ENCODE results near the gene DRAP1. TPM values are rescaled to one million over a fixed set of nuclear protein-coding genes. Genes with fewer than 3 reads are reported as not detected.

The DRAP1 gene
- total RNA-seq, 6 experiments from 2014 or later, result 21.8 to 50.8 (median 32.6) TPM

- DNase-seq (no peak), ATAC-seq (no peak)
- H3K9me3 ChIP-seq, result no peaks in the 10 kb centered on the region
- H3K4me1 ChIP-seq, result peaks cover 0 to 7% (median 2%) of the 10 kb centered on the region in 4 donors
- no peak overlapping the region for H3K4me3 ChIP-seq
- H3K27me3 ChIP-seq, result no peaks in the 10 kb centered on the region
- peaks cover 0 to 11% (median 0%) of the 10 kb centered on the region in 4 donors for H3K36me3 ChIP-seq
- H3K27ac ChIP-seq, result no peak overlapping the region
- no CpG with 5 or more reads among the region's 13 CpGs for WGBS (ENCODE audit: insufficient coverage, low coverage, low lambda C conversion rate, missing lambda C conversion rate)
- no peak for TF ChIP-seq CTCF (IDR thresholded peaks at IDR 0.05)
- no peak for TF ChIP-seq POLR2A (IDR thresholded peaks at IDR 0.05)
- intact Hi-C loops (cut with DNase I), result loop anchor here (10.0 kb wide), 1 partner anchor 102 kb away; no protein-coding TSS in a partner anchor
These were observed 36.0 kb upstream of the DRAP1 start for GRCh38 chr11:65883058-65883761.

- Histone ChIP-seq H3K27me3 (no peaks in the 10 kb centered on the region), H3K9me3 (no peaks in the 10 kb centered on the region), H3K4me1 (peaks cover 0 to 10% (median 5%) of the 10 kb centered on the region in 4 donors), H3K36me3 (peaks cover 0 to 11% (median 0%) of the 10 kb centered on the region in 4 donors), H3K4me3 (no peak overlapping the region), H3K27ac (no peak overlapping the region)
- intact Hi-C loops (cut with DNase I), result loop anchor here (10.0 kb wide), 1 partner anchor 101 kb away; no protein-coding TSS in a partner anchor
- DNase-seq, result no peak
- no peak for ATAC-seq
- TF ChIP-seq POLR2A (IDR thresholded peaks at IDR 0.05) (no peak), CTCF (IDR thresholded peaks at IDR 0.05) (no peak)
- WGBS (ENCODE audit: insufficient coverage, low coverage, low lambda C conversion rate, missing lambda C conversion rate), result 90% methylated on average over 13 of the region's 28 CpGs
These were observed 35.2 kb upstream of the DRAP1 start for GRCh38 chr11:65883786-65884715.

GRCh38 chr11:65884716-65885092, 34.5 kb upstream of the DRAP1 start:
- no CpG with 5 or more reads among the region's 9 CpGs for WGBS (ENCODE audit: insufficient coverage, low coverage, low lambda C conversion rate, missing lambda C conversion rate)
- intact Hi-C loops (cut with DNase I), result loop anchor here (10.0 kb wide), 1 partner anchor 100 kb away; no protein-coding TSS in a partner anchor
- no peak overlapping the region for H3K4me3 ChIP-seq
- peaks cover 0 to 11% (median 0%) of the 10 kb centered on the region in 4 donors for H3K36me3 ChIP-seq
- peaks cover 0 to 17% (median 6%) of the 10 kb centered on the region in 4 donors for H3K4me1 ChIP-seq
- DNase-seq (peak; percentile 80 to 83 (median 80)), ATAC-seq (peak; percentile 43 to 60 (median 52))
- H3K27me3 ChIP-seq, result no peaks in the 10 kb centered on the region
- TF ChIP-seq POLR2A (IDR thresholded peaks at IDR 0.05) (no peak), CTCF (IDR thresholded peaks at IDR 0.05) (peak; percentile 98 to 99 (median 99))
- H3K9me3 ChIP-seq, result no peaks in the 10 kb centered on the region
- H3K27ac ChIP-seq, result no peak overlapping the region

GRCh38 chr11:65885231-65885630, 34.0 kb upstream of the DRAP1 start:
- Histone ChIP-seq H3K27me3 (no peaks in the 10 kb centered on the region), H3K4me1 (peaks cover 0 to 22% (median 8%) of the 10 kb centered on the region in 4 donors), H3K36me3 (peaks cover 0 to 11% (median 0%) of the 10 kb centered on the region in 4 donors), H3K4me3 (no peak overlapping the region), H3K9me3 (no peaks in the 10 kb centered on the region), H3K27ac (no peak overlapping the region)
- WGBS (ENCODE audit: insufficient coverage, low coverage, low lambda C conversion rate, missing lambda C conversion rate), result 100% methylated on average over 1 of the region's 7 CpGs
- intact Hi-C loops (cut with DNase I), result loop anchor here (10.0 kb wide), 1 partner anchor 100 kb away; no protein-coding TSS in a partner anchor
- no peak for DNase-seq
- ATAC-seq, result no peak
- TF ChIP-seq POLR2A (IDR thresholded peaks at IDR 0.05) (no peak), CTCF (IDR thresholded peaks at IDR 0.05) (no peak)
